Activated CD4-positive, alpha-beta T cell treated with anti-CD3 and anti-CD28 coated beads, Interleukin-2, amount 10 ng/mL, durations not matched to agents 7 days and 5 days (primary cell): ENCODE results near the gene KSR2. TPM values are rescaled to one million over a fixed set of nuclear protein-coding genes. Genes with fewer than 3 reads are reported as not detected.
A peak's percentile ranks its signal among the peaks of the same experiment; 100 is the strongest.
"Not testable (repeated sequence)": the region's sequence is repeated elsewhere in the genome, so short reads cannot be mapped to it uniquely, and the experiment has no call there.

ENCODE experiments used
- CTCF ChIA-PET: fragments of 350-600 bp; sonication (Branson Sonifier 250); formaldehyde crosslinking; loops from one replicate; lab custom pipeline; 2021; ENCODE audit warnings: antibody characterized with exemption; lab: Charles Lee
- POLR2A ChIA-PET: fragments of 350-600 bp; sonication (Branson Sonifier 250); formaldehyde crosslinking; loops from one replicate; lab custom pipeline; 2021; ENCODE audit warnings: antibody characterized with exemption; lab: Charles Lee
- DNase-seq: peaks from one replicate; pipeline ENCODE4 v3.0.0-alpha.2; 2020
- H3K27ac Mint-ChIP-seq: one replicate; pipeline ENCODE4 v1.8.0; 2021; ENCODE audit warnings: mild to moderate bottlenecking, moderate library complexity, mixed read lengths
- H3K27me3 Mint-ChIP-seq: one replicate; pipeline ENCODE4 v1.8.0; 2021; ENCODE audit warnings: mixed read lengths
- H3K36me3 Mint-ChIP-seq: one replicate; pipeline ENCODE4 v1.8.0; 2021; ENCODE audit warnings: low read depth, mixed read lengths
- H3K4me1 Mint-ChIP-seq: one replicate; pipeline ENCODE4 v1.8.0; 2021; ENCODE audit warnings: mixed read lengths
- H3K4me3 Mint-ChIP-seq: one replicate; pipeline ENCODE4 v1.8.0; 2021; ENCODE audit warnings: mild to moderate bottlenecking, moderate library complexity, mixed read lengths
- H3K9me3 Mint-ChIP-seq: one replicate; pipeline ENCODE4 v1.8.0; 2021; ENCODE audit warnings: mixed read lengths
- total RNA-seq, 2 experiments: library from RNA; stranded (reverse); gene quantifications; one replicate each; pipeline ENCODE4 v1.2.3, GENCODE V29; 2021

Gene KSR2
- total RNA-seq, 2 experiments from 2014 or later = 0.04 to 0.15 TPM

DNA sequence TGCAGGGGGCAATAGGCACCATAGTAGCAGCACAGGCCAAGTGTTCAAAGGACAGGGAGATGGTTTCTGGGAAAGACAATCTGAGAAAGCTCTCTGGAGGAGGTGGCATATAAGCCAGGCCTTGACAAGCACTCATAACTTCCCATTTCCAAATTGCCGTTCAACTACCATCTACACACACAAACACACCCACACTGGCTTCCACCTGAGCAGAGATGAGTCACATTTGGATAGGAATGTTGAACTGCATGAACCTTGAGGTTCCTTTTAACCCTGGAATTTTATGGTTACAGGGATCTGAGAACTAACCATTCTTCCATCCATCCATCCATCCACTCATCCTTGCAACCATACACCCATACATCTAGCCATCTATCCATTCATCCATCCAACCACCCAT is 86.6 kb downstream of the KSR2 start:
- H3K27ac Mint-ChIP-seq = no peak overlapping the region

GRCh38 chr12:117881517-117881916 is 87.3 kb downstream of the KSR2 start:
- peaks cover 11% of the 10 kb centered on the region for H3K27me3 Mint-ChIP-seq
- no peak for DNase-seq
- ChIA-PET CTCF (no interaction called here), POLR2A (no interaction called here)
- H3K4me1 Mint-ChIP-seq = no peaks in the 10 kb centered on the region
- no peak overlapping the region for H3K27ac Mint-ChIP-seq
- H3K9me3 Mint-ChIP-seq = no peaks in the 10 kb centered on the region
- no peaks in the 10 kb centered on the region for H3K36me3 Mint-ChIP-seq
- no peak overlapping the region for H3K4me3 Mint-ChIP-seq

More for the DNA sequence above, 86.6 kb downstream of the KSR2 start:
- H3K4me1 Mint-ChIP-seq = no peaks in the 10 kb centered on the region
- ChIA-PET POLR2A (no interaction called here), CTCF (no interaction called here)
- DNase-seq = no peak
- no peak overlapping the region for H3K4me3 Mint-ChIP-seq
- no peaks in the 10 kb centered on the region for H3K36me3 Mint-ChIP-seq
- H3K27me3 Mint-ChIP-seq = peaks cover 8% of the 10 kb centered on the region
- no peaks in the 10 kb centered on the region for H3K9me3 Mint-ChIP-seq

DNA sequence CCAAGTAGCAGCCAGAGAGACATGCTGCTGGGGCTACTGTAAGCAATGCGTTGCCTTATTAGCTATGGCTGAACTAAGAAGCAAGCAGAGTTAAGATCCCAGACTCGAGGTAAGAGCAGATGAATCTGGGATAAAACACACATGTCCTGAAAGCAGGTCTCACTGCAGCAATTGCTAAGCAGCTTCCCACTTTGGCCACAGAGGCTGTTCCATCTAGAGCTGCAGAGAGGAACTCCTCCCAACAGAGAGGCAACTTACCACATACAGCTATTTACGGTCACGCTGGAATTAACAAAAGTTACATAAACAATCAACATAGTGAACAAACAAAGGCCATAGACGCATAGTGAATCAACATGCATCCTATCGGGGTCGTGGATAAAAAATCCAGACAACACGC is 90.2 kb downstream of the KSR2 start:
- no peak for DNase-seq
- H3K36me3 Mint-ChIP-seq = no peaks in the 10 kb centered on the region
- POLR2A ChIA-PET = no interaction called here
- peaks cover 9% of the 10 kb centered on the region for H3K4me1 Mint-ChIP-seq
- no peaks in the 10 kb centered on the region for H3K9me3 Mint-ChIP-seq
- CTCF ChIA-PET = no interaction called here
- peaks cover 14% of the 10 kb centered on the region for H3K27me3 Mint-ChIP-seq
- H3K27ac Mint-ChIP-seq = no peak overlapping the region
- no peak overlapping the region for H3K4me3 Mint-ChIP-seq

- H3K4me3 Mint-ChIP-seq = no peak overlapping the region
- H3K27me3 Mint-ChIP-seq = peaks cover 14% of the 10 kb centered on the region
- peaks cover 9% of the 10 kb centered on the region for H3K4me1 Mint-ChIP-seq
- no peak overlapping the region for H3K27ac Mint-ChIP-seq
- CTCF ChIA-PET = interaction anchor here (1.3 kb wide), 1 partner anchor 39 kb away, joined by 3 read pairs; no protein-coding TSS in a partner anchor
- DNase-seq = no peak
- POLR2A ChIA-PET = no interaction called here
- no peaks in the 10 kb centered on the region for H3K9me3 Mint-ChIP-seq
- H3K36me3 Mint-ChIP-seq = no peaks in the 10 kb centered on the region
Measured at GRCh38 chr12:117876436-117876816, 92.4 kb downstream of the KSR2 start.

GRCh38 chr12:117875744-117876435 is 92.9 kb downstream of the KSR2 start:
- peaks cover 14% of the 10 kb centered on the region for H3K27me3 Mint-ChIP-seq
- no peak overlapping the region for H3K4me3 Mint-ChIP-seq
- no peak overlapping the region for H3K27ac Mint-ChIP-seq
- H3K36me3 Mint-ChIP-seq = no peaks in the 10 kb centered on the region
- no peaks in the 10 kb centered on the region for H3K9me3 Mint-ChIP-seq
- peaks cover 9% of the 10 kb centered on the region for H3K4me1 Mint-ChIP-seq
- ChIA-PET CTCF (interaction anchor here (1.3 to 1.7 kb wide), 4 partner anchors 17 to 181 kb away, joined by 3 to 6 read pairs (median 4); no protein-coding TSS in a partner anchor), POLR2A (no interaction called here)
- peak; percentile 23 for DNase-seq

DNA sequence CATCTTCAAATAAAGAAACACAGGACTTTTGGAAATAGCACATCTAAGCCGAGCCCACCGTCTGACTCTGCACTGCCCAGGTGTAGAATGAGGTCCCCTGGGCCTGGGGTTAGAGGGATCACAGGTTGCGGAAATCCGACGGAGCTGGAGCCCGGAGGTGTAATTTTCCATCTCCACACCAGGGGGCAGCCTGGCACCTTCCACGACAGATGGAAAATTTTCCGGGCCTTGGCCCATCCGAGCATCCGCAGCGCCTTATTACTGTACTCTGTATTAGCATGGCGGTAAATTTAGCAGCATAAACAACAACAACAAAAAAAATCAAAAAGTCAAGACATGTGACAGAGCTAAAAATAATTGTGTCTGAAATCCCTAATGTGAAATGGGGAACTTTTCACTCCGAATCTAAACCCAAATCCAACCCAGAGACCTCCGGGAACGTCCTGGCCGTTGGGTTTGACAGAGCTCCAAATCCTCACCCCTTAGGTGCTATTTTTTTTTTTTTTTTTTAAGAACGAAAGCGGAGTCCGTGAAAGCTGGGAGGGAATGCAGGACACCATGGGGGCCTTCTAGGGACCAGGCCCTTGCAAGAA is 93.9 kb downstream of the KSR2 start:
- POLR2A ChIA-PET = interaction anchor here (0.6 kb wide), 1 partner anchor 160 kb away, joined by 3 read pairs; no protein-coding TSS in a partner anchor

GRCh38 chr12:117874198-117874597 is 94.6 kb downstream of the KSR2 start:
- H3K4me3 Mint-ChIP-seq, H3K36me3 Mint-ChIP-seq, DNase-seq, POLR2A ChIA-PET, H3K27ac Mint-ChIP-seq, H3K9me3 Mint-ChIP-seq, H3K4me1 Mint-ChIP-seq: not testable (repeated sequence)
- CTCF ChIA-PET = interaction anchor here (0.6 to 1.7 kb wide), 7 partner anchors 17 to 1793 kb away, joined by 3 to 6 read pairs (median 3); no protein-coding TSS in a partner anchor
- peaks cover 14% of the 10 kb centered on the region for H3K27me3 Mint-ChIP-seq

More for the DNA sequence above, 93.9 kb downstream of the KSR2 start:
- Mint-ChIP-seq H3K36me3 (no peaks in the 10 kb centered on the region), H3K27ac (no peak overlapping the region), H3K9me3 (no peaks in the 10 kb centered on the region), H3K4me1 (peaks cover 9% of the 10 kb centered on the region), H3K27me3 (peaks cover 14% of the 10 kb centered on the region), H3K4me3 (no peak overlapping the region)
- peak; percentile 58 for DNase-seq
- CTCF ChIA-PET = interaction anchor here (0.6 to 1.7 kb wide), 8 partner anchors 17 to 524 kb away, joined by 3 to 6 read pairs (median 4); no protein-coding TSS in a partner anchor

- POLR2A ChIA-PET = interaction anchor here (0.6 kb wide), 1 partner anchor 182 kb away, joined by 6 read pairs; no protein-coding TSS in a partner anchor
- no peaks in the 10 kb centered on the region for H3K9me3 Mint-ChIP-seq
Measured at GRCh38 chr12:117872546-117873169, 96.1 kb downstream of the KSR2 start.

GRCh38 chr12:117869551-117869950 is 99.2 kb downstream of the KSR2 start:
- ChIA-PET POLR2A (no interaction called here), CTCF (interaction anchor here (1.3 kb wide), 1 partner anchor 13 kb away, joined by 3 read pairs; no protein-coding TSS in a partner anchor)
- no peak for DNase-seq
- Mint-ChIP-seq H3K27ac (no peak overlapping the region), H3K36me3 (no peaks in the 10 kb centered on the region), H3K4me3 (no peak overlapping the region), H3K27me3 (no peaks in the 10 kb centered on the region), H3K4me1 (no peaks in the 10 kb centered on the region), H3K9me3 (no peaks in the 10 kb centered on the region)

More at GRCh38 chr12:117872546-117873169, 96.1 kb downstream of the KSR2 start:
- H3K4me3 Mint-ChIP-seq = no peak overlapping the region
- peaks cover 7% of the 10 kb centered on the region for H3K27me3 Mint-ChIP-seq
- H3K36me3 Mint-ChIP-seq = no peaks in the 10 kb centered on the region
- no peak overlapping the region for H3K27ac Mint-ChIP-seq
- DNase-seq = no peak
- CTCF ChIA-PET = interaction anchor here (0.6 kb wide), 1 partner anchor 18 kb away, joined by 3 read pairs; no protein-coding TSS in a partner anchor
- H3K4me1 Mint-ChIP-seq = peaks cover 9% of the 10 kb centered on the region

GRCh38 chr12:117867348-117867747 is 101.4 kb downstream of the KSR2 start:
- POLR2A ChIA-PET = no interaction called here
- H3K27ac Mint-ChIP-seq = no peak overlapping the region
- H3K4me1 Mint-ChIP-seq = no peaks in the 10 kb centered on the region

GRCh38 chr12:117865505-117865904 is 103.3 kb downstream of the KSR2 start:
- POLR2A ChIA-PET = no interaction called here
- H3K36me3 Mint-ChIP-seq = no peaks in the 10 kb centered on the region
- CTCF ChIA-PET = no interaction called here
- H3K27ac Mint-ChIP-seq = no peak overlapping the region
- H3K4me1 Mint-ChIP-seq = no peaks in the 10 kb centered on the region
- H3K27me3 Mint-ChIP-seq = peaks cover 4% of the 10 kb centered on the region
- H3K4me3 Mint-ChIP-seq = no peak overlapping the region
- no peak for DNase-seq
- no peaks in the 10 kb centered on the region for H3K9me3 Mint-ChIP-seq

More at GRCh38 chr12:117867348-117867747, 101.4 kb downstream of the KSR2 start:
- Mint-ChIP-seq H3K36me3 (no peaks in the 10 kb centered on the region), H3K4me3 (no peak overlapping the region), H3K9me3 (no peaks in the 10 kb centered on the region), H3K27me3 (peaks cover 4% of the 10 kb centered on the region)
- DNase-seq = no peak
- CTCF ChIA-PET = no interaction called here

DNA sequence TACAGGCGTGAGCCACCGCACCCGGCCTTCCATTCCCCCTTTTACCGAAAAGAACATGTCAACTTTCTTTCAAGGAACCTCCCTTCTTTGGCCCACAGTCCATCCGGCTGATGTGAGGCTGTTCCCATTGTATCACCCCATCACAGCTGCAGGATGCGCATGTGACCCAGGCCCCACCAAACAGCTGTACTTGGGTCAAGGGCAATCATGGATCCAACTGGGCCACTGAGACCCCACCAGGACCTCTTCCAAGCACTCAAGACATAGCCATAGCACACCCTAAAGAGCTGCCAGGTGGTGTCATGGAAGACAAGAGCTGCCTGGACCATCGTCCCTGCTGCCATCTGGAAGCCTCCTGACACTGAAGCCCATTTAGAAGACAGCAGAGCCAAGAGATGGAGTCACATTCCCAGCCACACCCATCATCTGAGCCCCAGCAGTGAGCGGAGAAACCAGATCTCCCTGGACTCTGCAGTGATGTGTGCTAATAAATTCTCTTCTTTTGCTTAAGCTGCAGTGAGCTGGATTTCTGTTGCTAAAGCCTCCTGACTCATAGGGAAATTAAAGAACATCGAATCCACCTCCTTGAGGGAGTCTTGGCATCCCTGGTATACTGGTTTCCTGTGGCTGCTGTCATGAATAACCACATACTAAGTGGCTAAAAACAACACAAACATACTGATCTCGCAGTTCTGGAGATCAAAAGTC is 105.6 kb downstream of the KSR2 start:
- Mint-ChIP-seq H3K27me3 (peaks cover 4% of the 10 kb centered on the region), H3K9me3 (no peaks in the 10 kb centered on the region), H3K4me1 (no peaks in the 10 kb centered on the region), H3K4me3 (no peak overlapping the region), H3K27ac (no peak overlapping the region), H3K36me3 (no peaks in the 10 kb centered on the region)
- DNase-seq = no peak
- ChIA-PET CTCF (no interaction called here), POLR2A (no interaction called here)
